Measurements from ENCODE around the gene GGACT. TPM values are rescaled to one million over a fixed set of nuclear protein-coding genes. Genes with fewer than 3 reads are reported as not detected.

The GGACT gene
- total and polyA plus RNA-seq, 2 experiments from 2014 or later = 0.24 to 1.0 TPM

DNA sequence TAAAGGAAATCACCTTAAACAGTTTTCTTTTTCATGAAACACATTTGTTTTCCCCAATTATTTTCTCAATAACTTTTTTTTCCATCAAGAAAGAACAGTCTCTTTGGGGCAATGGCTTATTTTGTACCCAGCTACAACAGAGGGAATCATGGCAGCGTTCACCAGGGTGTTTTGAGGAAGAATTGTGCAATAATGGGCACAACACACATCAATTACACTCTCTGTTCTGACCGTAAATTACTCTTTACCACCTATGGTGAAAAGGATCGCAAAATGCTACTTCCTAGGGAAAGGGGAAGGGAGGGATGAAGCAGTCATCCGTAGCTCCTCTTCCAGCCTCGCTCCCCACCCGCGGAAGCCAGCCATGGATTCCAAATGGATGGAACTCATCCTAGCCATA, 47.4 kb upstream of the GGACT start:
- H3K27me3 Mint-ChIP-seq (ENCODE audit: insufficient read depth, low read depth, poor library complexity) = no peaks in the 10 kb centered on the region
- H3K9me2 ChIP-seq (ENCODE audit: insufficient read depth) = no peaks in the 10 kb centered on the region
- H3K4me1 ChIP-seq (ENCODE audit: insufficient read depth) = peaks cover 2% of the 10 kb centered on the region; the same call in 1 of the 2 replicates
- no peak overlapping the region for H3K27ac ChIP-seq (ENCODE audit: low read depth)
- peaks cover 56% of the 10 kb centered on the region for H3K36me3 Mint-ChIP-seq (ENCODE audit: low read depth)
- H3F3A ChIP-seq (replicated peaks; ENCODE audit: low read depth) = 0 out of 2 replicates have a peak, but pooled peaks cover 8% of the 10 kb centered on the region
- H3K9me3 Mint-ChIP-seq = no peaks in the 10 kb centered on the region
- H3K4me3 ChIP-seq = no peak overlapping the region
- H3K27ac Mint-ChIP-seq = no peak overlapping the region
- H3K27me3 ChIP-seq (ENCODE audit: insufficient read depth) = no peaks in the 10 kb centered on the region
- TF ChIP-seq, protein P1, sequence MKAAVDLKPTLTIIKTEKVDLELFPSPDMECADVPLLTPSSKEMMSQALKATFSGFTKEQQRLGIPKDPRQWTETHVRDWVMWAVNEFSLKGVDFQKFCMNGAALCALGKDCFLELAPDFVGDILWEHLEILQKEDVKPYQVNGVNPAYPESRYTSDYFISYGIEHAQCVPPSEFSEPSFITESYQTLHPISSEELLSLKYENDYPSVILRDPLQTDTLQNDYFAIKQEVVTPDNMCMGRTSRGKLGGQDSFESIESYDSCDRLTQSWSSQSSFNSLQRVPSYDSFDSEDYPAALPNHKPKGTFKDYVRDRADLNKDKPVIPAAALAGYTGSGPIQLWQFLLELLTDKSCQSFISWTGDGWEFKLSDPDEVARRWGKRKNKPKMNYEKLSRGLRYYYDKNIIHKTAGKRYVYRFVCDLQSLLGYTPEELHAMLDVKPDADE (IDR thresholded peaks at IDR 0.05) = no peak
- TF ChIP-seq EZH2 (IDR thresholded peaks at IDR 0.05; ENCODE audit: low read depth, unreplicated experiment) (no peak), POLR2AphosphoS5 (IDR thresholded peaks at IDR 0.05; ENCODE audit: low read depth) (no peak), ZNF114 (CRISPR knock-in tag; IDR thresholded peaks at IDR 0.05) (no peak), NANOG (IDR thresholded peaks at IDR 0.05; ENCODE audit: borderline replicate concordance) (no peak)
- H3K4me3 Mint-ChIP-seq = no peak overlapping the region
- H3K4me2 ChIP-seq = no peak overlapping the region
- no peaks in the 10 kb centered on the region for H3K79me2 ChIP-seq (replicated peaks; ENCODE audit: insufficient read depth)
- ATAC-seq = no peak
- peaks cover 4% of the 10 kb centered on the region for H3K4me1 Mint-ChIP-seq
- H3K36me3 ChIP-seq (ENCODE audit: insufficient read depth) = peaks cover 28% of the 10 kb centered on the region
- no peak overlapping the region for H2AFZ ChIP-seq
- no peaks in the 10 kb centered on the region; the same call in 1 of the 2 replicates for H4K20me1 ChIP-seq (replicated peaks; ENCODE audit: insufficient read depth)
- DNase-seq (ENCODE audit: low spot score) = no peak

DNA sequence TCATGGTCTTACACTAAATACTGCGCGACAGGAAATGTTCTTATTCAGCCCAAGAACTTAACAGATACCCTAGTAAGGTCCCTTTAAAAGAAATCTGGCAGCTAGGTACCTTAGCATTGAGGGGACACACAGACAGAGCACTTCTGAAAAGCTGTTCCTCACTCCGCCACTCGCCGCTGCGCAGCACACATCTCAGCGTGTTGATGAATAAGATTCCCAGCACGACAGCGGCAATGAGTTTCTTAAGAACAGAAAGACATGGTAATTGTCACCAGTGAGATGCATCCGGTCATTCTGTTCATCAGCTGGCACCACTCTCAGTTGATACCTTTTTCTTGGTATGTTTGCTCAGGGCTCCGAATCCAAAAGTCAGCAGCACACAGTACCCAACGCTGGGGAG, 46.1 kb upstream of the GGACT start:
- H3K4me2 ChIP-seq = no peak overlapping the region
- peaks cover 11% of the 10 kb centered on the region for H3K4me1 Mint-ChIP-seq
- no peaks in the 10 kb centered on the region for H3K27me3 ChIP-seq (ENCODE audit: insufficient read depth)
- H3K4me3 Mint-ChIP-seq = no peak overlapping the region
- no peaks in the 10 kb centered on the region for H3K27me3 Mint-ChIP-seq (ENCODE audit: insufficient read depth, low read depth, poor library complexity)
- no peak overlapping the region for H2AFZ ChIP-seq
- no peak overlapping the region for H3K4me3 ChIP-seq
- H3F3A ChIP-seq (replicated peaks; ENCODE audit: low read depth) = 0 out of 2 replicates have a peak, but pooled peaks cover 8% of the 10 kb centered on the region
- H3K9me2 ChIP-seq (ENCODE audit: insufficient read depth) = no peaks in the 10 kb centered on the region
- H3K27ac Mint-ChIP-seq = no peak overlapping the region
- ATAC-seq (no peak), DNase-seq (ENCODE audit: low spot score) (no peak)
- no peak overlapping the region for H3K27ac ChIP-seq (ENCODE audit: low read depth)
- H3K79me2 ChIP-seq (replicated peaks; ENCODE audit: insufficient read depth) = no peaks in the 10 kb centered on the region
- H3K9me3 Mint-ChIP-seq = no peaks in the 10 kb centered on the region
- H3K4me1 ChIP-seq (ENCODE audit: insufficient read depth) = peaks cover 6% of the 10 kb centered on the region; the same call in 1 of the 2 replicates
- peaks cover 28% of the 10 kb centered on the region for H3K36me3 ChIP-seq (ENCODE audit: insufficient read depth)
- H4K20me1 ChIP-seq (replicated peaks; ENCODE audit: insufficient read depth) = no peaks in the 10 kb centered on the region; the same call in 1 of the 2 replicates
- H3K36me3 Mint-ChIP-seq (ENCODE audit: low read depth) = peaks cover 62% of the 10 kb centered on the region
- TF ChIP-seq EZH2phosphoT487 (IDR thresholded peaks at IDR 0.05; ENCODE audit: unreplicated experiment) = no peak
- no peak for TF ChIP-seq EZH2 (IDR thresholded peaks at IDR 0.05; ENCODE audit: low read depth, unreplicated experiment)
- TF ChIP-seq ZNF331 (CRISPR knock-in tag; IDR thresholded peaks at IDR 0.05; ENCODE audit: low read depth) = no peak
- TF ChIP-seq, protein P2, sequence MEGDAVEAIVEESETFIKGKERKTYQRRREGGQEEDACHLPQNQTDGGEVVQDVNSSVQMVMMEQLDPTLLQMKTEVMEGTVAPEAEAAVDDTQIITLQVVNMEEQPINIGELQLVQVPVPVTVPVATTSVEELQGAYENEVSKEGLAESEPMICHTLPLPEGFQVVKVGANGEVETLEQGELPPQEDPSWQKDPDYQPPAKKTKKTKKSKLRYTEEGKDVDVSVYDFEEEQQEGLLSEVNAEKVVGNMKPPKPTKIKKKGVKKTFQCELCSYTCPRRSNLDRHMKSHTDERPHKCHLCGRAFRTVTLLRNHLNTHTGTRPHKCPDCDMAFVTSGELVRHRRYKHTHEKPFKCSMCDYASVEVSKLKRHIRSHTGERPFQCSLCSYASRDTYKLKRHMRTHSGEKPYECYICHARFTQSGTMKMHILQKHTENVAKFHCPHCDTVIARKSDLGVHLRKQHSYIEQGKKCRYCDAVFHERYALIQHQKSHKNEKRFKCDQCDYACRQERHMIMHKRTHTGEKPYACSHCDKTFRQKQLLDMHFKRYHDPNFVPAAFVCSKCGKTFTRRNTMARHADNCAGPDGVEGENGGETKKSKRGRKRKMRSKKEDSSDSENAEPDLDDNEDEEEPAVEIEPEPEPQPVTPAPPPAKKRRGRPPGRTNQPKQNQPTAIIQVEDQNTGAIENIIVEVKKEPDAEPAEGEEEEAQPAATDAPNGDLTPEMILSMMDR (conservative IDR thresholded peaks at IDR 0.05; ENCODE audit: low read depth in 2 of 2) = no peak
- TF ChIP-seq POLR2AphosphoS5 (IDR thresholded peaks at IDR 0.05; ENCODE audit: low read depth) = no peak
- no peak for TF ChIP-seq ZNF114 (CRISPR knock-in tag; IDR thresholded peaks at IDR 0.05)
- TF ChIP-seq, protein P3, sequence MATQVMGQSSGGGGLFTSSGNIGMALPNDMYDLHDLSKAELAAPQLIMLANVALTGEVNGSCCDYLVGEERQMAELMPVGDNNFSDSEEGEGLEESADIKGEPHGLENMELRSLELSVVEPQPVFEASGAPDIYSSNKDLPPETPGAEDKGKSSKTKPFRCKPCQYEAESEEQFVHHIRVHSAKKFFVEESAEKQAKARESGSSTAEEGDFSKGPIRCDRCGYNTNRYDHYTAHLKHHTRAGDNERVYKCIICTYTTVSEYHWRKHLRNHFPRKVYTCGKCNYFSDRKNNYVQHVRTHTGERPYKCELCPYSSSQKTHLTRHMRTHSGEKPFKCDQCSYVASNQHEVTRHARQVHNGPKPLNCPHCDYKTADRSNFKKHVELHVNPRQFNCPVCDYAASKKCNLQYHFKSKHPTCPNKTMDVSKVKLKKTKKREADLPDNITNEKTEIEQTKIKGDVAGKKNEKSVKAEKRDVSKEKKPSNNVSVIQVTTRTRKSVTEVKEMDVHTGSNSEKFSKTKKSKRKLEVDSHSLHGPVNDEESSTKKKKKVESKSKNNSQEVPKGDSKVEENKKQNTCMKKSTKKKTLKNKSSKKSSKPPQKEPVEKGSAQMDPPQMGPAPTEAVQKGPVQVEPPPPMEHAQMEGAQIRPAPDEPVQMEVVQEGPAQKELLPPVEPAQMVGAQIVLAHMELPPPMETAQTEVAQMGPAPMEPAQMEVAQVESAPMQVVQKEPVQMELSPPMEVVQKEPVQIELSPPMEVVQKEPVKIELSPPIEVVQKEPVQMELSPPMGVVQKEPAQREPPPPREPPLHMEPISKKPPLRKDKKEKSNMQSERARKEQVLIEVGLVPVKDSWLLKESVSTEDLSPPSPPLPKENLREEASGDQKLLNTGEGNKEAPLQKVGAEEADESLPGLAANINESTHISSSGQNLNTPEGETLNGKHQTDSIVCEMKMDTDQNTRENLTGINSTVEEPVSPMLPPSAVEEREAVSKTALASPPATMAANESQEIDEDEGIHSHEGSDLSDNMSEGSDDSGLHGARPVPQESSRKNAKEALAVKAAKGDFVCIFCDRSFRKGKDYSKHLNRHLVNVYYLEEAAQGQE (IDR thresholded peaks at IDR 0.05; ENCODE audit: unreplicated experiment) = no peak
- TF ChIP-seq STAT1 (IDR thresholded peaks at IDR 0.05; ENCODE audit: unreplicated experiment) = no peak
- no peak for TF ChIP-seq JUNB (IDR thresholded peaks at IDR 0.05; ENCODE audit: unreplicated experiment)
- TF ChIP-seq NANOG (IDR thresholded peaks at IDR 0.05; ENCODE audit: borderline replicate concordance) = no peak
- TF ChIP-seq, protein P1 (IDR thresholded peaks at IDR 0.05) = no peak
- TF ChIP-seq CREB1 (CRISPR knock-in tag; IDR thresholded peaks at IDR 0.05; ENCODE audit: low read depth) = no peak

Data from GM23338 (cell line).